Neutrophil (primary cell): ENCODE results near the gene CMTM4.

Source experiments
- H3K27ac ChIP-seq: fragments of 200-600 bp; sonication (generic); 2 replicates; pipeline ENCODE4 v1.5.1; 2016; ENCODE audit warnings: mild to moderate bottlenecking, moderate library complexity
- H3K27me3 ChIP-seq: fragments of 200-600 bp; sonication (generic); 2 replicates; pipeline ENCODE4 v1.6.0; 2016; ENCODE audit warnings: mild to moderate bottlenecking
- H3K36me3 ChIP-seq: fragments of 200-600 bp; sonication (generic); 2 replicates; pipeline ENCODE4 v1.5.1; 2017
- H3K4me1 ChIP-seq, 2 experiments: fragments of 200-600 bp in 1 of 2; sonication (generic) in 1 of 2; 1 replicate in 1 of 2; 2 replicates in 1 of 2; pipeline versions ENCODE4 v1.5.1 to v1.6.1; 2013 to 2016; ENCODE audit warnings: low read depth in 1 of 2, low read length in 1 of 2, mild to moderate bottlenecking in 1 of 2, moderate library complexity in 1 of 2; ENCODE audit not compliant: control insufficient read depth in 1 of 2, insufficient read depth in 1 of 2
- H3K4me3 ChIP-seq, 2 experiments: fragments of 200-600 bp in 1 of 2; sonication (generic) in 1 of 2; 1 replicate in 1 of 2; 2 replicates in 1 of 2; pipeline ENCODE4 v1.5.1; 2013 to 2016; ENCODE audit warnings: low read depth in 1 of 2, low read length in 1 of 2, mild to moderate bottlenecking in 1 of 2, moderate library complexity in 1 of 2
- H3K9me3 ChIP-seq: fragments of 200-600 bp; sonication (generic); 2 replicates; pipeline ENCODE4 v1.5.1; 2016
- TF ChIP-seq, protein P1 (sequence below): fragments of 200-600 bp; sonication (generic); IDR thresholded peaks from 2 replicates; pipeline ENCODE4 v1.5.1; 2016; ENCODE audit warnings: antibody characterized with exemption

CMTM4 gene

GRCh38 chr16:66720766-66721165 is 24.2 kb upstream of the CMTM4 start:
- no peak overlapping the region for H3K27ac ChIP-seq
- H3K36me3 ChIP-seq, result peaks cover 82% of the 10 kb centered on the region
- H3K27me3 ChIP-seq, result no peaks in the 10 kb centered on the region
- TF ChIP-seq, protein P1, sequence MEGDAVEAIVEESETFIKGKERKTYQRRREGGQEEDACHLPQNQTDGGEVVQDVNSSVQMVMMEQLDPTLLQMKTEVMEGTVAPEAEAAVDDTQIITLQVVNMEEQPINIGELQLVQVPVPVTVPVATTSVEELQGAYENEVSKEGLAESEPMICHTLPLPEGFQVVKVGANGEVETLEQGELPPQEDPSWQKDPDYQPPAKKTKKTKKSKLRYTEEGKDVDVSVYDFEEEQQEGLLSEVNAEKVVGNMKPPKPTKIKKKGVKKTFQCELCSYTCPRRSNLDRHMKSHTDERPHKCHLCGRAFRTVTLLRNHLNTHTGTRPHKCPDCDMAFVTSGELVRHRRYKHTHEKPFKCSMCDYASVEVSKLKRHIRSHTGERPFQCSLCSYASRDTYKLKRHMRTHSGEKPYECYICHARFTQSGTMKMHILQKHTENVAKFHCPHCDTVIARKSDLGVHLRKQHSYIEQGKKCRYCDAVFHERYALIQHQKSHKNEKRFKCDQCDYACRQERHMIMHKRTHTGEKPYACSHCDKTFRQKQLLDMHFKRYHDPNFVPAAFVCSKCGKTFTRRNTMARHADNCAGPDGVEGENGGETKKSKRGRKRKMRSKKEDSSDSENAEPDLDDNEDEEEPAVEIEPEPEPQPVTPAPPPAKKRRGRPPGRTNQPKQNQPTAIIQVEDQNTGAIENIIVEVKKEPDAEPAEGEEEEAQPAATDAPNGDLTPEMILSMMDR, result no peak
- no peaks in the 10 kb centered on the region for H3K9me3 ChIP-seq
- H3K4me1 ChIP-seq, result no peaks in the 10 kb centered on the region
- H3K4me3 ChIP-seq, result no peak overlapping the region

- Histone ChIP-seq H3K27me3 (no peaks in the 10 kb centered on the region), H3K4me3 (no peak overlapping the region), H3K36me3 (peaks cover 66% of the 10 kb centered on the region), H3K4me1 (no peaks in the 10 kb centered on the region), H3K27ac (no peak overlapping the region), H3K9me3 (no peaks in the 10 kb centered on the region)
- TF ChIP-seq, protein P1, result no peak
Observed at GRCh38 chr16:66719246-66719645, 22.7 kb upstream of the CMTM4 start.

- no peaks in the 10 kb centered on the region for H3K9me3 ChIP-seq
- H3K27ac ChIP-seq, result no peak overlapping the region
- H3K27me3 ChIP-seq, result no peaks in the 10 kb centered on the region
- H3K4me3 ChIP-seq, result no peak overlapping the region
- peaks cover 52% of the 10 kb centered on the region for H3K36me3 ChIP-seq
- TF ChIP-seq, protein P1, result no peak
- no peaks in the 10 kb centered on the region for H3K4me1 ChIP-seq
Observed at GRCh38 chr16:66717776-66718175, 21.2 kb upstream of the CMTM4 start.

DNA sequence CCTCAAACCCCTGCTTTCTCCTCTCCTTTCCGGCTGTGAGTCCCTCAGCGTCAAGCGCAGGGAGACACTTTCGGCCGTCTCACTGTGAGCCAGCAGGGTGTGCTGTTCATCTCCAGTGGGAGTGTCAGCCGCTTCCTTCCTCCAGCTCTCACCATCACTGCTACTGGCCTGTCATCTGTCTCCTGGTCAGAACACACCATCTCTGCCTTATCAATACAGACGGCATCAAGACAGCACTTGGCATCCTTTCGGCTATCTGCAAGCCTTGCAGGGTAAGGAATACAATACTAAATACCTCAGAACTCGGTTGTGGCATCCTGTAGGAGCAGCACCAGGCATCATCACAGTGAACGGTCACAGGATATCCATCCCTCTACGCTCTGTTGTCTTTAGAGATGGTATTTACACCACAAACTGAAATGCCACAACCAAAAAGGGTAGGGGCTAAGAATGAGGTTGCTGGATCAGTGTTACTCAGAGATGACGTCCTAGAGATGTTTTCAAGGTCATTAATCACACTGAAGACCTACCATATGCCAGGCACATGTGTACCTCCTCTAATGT is 20.7 kb upstream of the CMTM4 start:
- Histone ChIP-seq H3K36me3 (peaks cover 46% of the 10 kb centered on the region), H3K4me1 (no peaks in the 10 kb centered on the region), H3K4me3 (no peak overlapping the region), H3K27me3 (no peaks in the 10 kb centered on the region), H3K27ac (no peak overlapping the region), H3K9me3 (no peaks in the 10 kb centered on the region)
- TF ChIP-seq, protein P1, result no peak

DNA sequence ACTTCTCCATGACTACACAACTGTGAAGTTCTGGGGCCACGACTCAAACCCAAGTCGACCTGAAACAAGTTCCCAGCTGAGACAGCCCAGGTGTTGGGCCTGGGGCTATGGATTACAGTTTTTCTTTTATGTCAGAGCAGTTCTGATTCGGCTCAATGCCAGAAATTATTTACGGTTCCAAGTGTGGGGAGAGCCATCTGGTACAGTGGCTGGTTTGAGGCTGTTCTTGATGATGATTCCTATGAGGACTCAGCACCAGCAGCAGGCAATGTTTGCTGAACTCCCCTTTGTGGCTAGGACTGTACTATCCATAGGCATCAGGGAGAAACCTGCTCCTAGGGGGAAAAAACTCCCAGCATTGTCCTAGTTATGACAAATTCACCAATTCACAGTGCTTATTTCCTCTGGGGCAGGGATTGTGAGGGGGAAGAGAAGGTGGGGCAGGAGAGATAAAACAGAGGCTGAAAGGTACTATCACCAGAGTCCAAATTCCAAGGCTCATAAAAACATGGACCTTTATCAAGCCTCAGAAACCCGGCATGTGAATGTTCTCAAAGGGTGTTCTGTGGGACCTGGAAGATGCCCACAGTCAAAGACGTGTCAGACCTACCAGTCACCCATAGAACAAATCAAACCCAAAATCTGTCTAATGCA is 18.2 kb upstream of the CMTM4 start:
- no peak overlapping the region for H3K4me3 ChIP-seq
- TF ChIP-seq, protein P1, result no peak
- no peak overlapping the region for H3K27ac ChIP-seq
- no peaks in the 10 kb centered on the region for H3K4me1 ChIP-seq
- no peaks in the 10 kb centered on the region for H3K27me3 ChIP-seq
- peaks cover 26% of the 10 kb centered on the region for H3K36me3 ChIP-seq
- H3K9me3 ChIP-seq, result no peaks in the 10 kb centered on the region
